Keratinocyte (primary cell): ENCODE data around the gene IL17C. TPM values are rescaled to one million over a fixed set of nuclear protein-coding genes. Genes with fewer than 3 reads are reported as not detected.
A peak's percentile ranks its signal among the peaks of the same experiment; 100 is the strongest.

ENCODE experiments used
- DNase-seq: peaks from one replicate; pipeline ENCODE4 v3.0.0-alpha.2; 2011; ENCODE audit warnings: low read depth, missing footprints, low spot score
- FAIRE-seq: peaks from 2 replicates; lab custom pipeline; 2011; peaks lifted over from hg19 to GRCh38; lab: Jason Lieb, UNC
- H2AFZ ChIP-seq: 2 replicates; pipeline ENCODE4 v1.6.0; 2012; ENCODE audit warnings: low read length, control low read depth, inconsistent platforms; ENCODE audit not compliant: control insufficient read depth
- H3K27ac ChIP-seq: 2 replicates; pipeline ENCODE4 v1.5.1; 2011; ENCODE audit warnings: low read length; ENCODE audit not compliant: control insufficient read depth, insufficient read depth
- H3K27me3 ChIP-seq: 3 replicates; pipeline ENCODE4 v1.6.0; 2011; ENCODE audit warnings: low read length; ENCODE audit not compliant: control insufficient read depth, insufficient read depth; ENCODE audit errors: extremely low read depth
- H3K36me3 ChIP-seq, 2 experiments: 2 replicates in 1 of 2; 3 replicates in 1 of 2; pipeline ENCODE4 v1.5.1; 2011; ENCODE audit warnings: low read length in 2 of 2, mild to moderate bottlenecking in 1 of 2; ENCODE audit not compliant: control insufficient read depth in 2 of 2, insufficient read depth in 2 of 2; ENCODE audit errors: extremely low read depth in 1 of 2
- H3K4me1 ChIP-seq: 3 replicates; pipeline ENCODE4 v1.5.1; 2011; ENCODE audit warnings: low read length; ENCODE audit not compliant: control insufficient read depth, insufficient read depth; ENCODE audit errors: extremely low read depth
- H3K4me2 ChIP-seq: 3 replicates; pipeline ENCODE4 v1.6.0; 2011; ENCODE audit warnings: low read depth, low read length; ENCODE audit not compliant: control insufficient read depth, insufficient read depth; ENCODE audit errors: extremely low read depth
- H3K4me3 ChIP-seq, 3 experiments: fragments of 200-600 bp in 1 of 3; sonication (generic) in 1 of 3; 2 replicates in 2 of 3; 3 replicates in 1 of 3; pipeline ENCODE4 v1.5.1; 2011 to 2016; ENCODE audit warnings: low read length in 3 of 3, mild to moderate bottlenecking in 3 of 3, control low read depth in 2 of 3, inconsistent platforms in 1 of 3, low read depth in 1 of 3, mixed read lengths in 1 of 3, mixed run types in 1 of 3, moderate library complexity in 1 of 3; ENCODE audit not compliant: control insufficient read depth in 2 of 3, insufficient read depth in 2 of 3; ENCODE audit errors: extremely low read depth in 1 of 3
- H3K79me2 ChIP-seq: 2 replicates; pipeline ENCODE4 v1.6.0; 2012; ENCODE audit warnings: low read length; ENCODE audit not compliant: control insufficient read depth, insufficient read depth
- H3K9ac ChIP-seq: 3 replicates; pipeline ENCODE4 v1.6.0; 2011; ENCODE audit warnings: low read length; ENCODE audit not compliant: control insufficient read depth, insufficient read depth; ENCODE audit errors: extremely low read depth
- H3K9me1 ChIP-seq: 3 replicates; pipeline ENCODE4 v1.6.0; 2011; ENCODE audit warnings: low read length; ENCODE audit not compliant: control insufficient read depth, insufficient read depth; ENCODE audit errors: extremely low read depth
- H3K9me3 ChIP-seq: 2 replicates; pipeline ENCODE4 v1.5.1; 2012; ENCODE audit warnings: low read depth, low read length; ENCODE audit not compliant: control insufficient read depth
- H4K20me1 ChIP-seq: 3 replicates; pipeline ENCODE4 v1.6.0; 2011; ENCODE audit warnings: low read length; ENCODE audit not compliant: control insufficient read depth, insufficient read depth; ENCODE audit errors: extremely low read depth
- CTCF ChIP-seq, 3 experiments: IDR thresholded peaks in 1 of 3; conservative IDR thresholded peaks in 1 of 3; optimal IDR thresholded peaks in 1 of 3; 2 replicates in 2 of 3; 3 replicates in 1 of 3; pipeline versions ENCODE3 to v1.5.1; 2011; ENCODE audit warnings: low read length in 3 of 3, mild to moderate bottlenecking in 3 of 3, moderate library complexity in 2 of 3, control low read depth in 1 of 3, inconsistent platforms in 1 of 3; ENCODE audit not compliant: insufficient read depth in 2 of 3; ENCODE audit errors: extremely low read depth in 1 of 3
- EZH2 ChIP-seq: IDR thresholded peaks from one replicate; pipeline ENCODE4 v1.6.1; 2012; ENCODE audit warnings: inconsistent platforms, mild to moderate bottlenecking, low read length, moderate library complexity
- dilution Hi-C: fragments of 300-500 bp; cut with MboI; formaldehyde crosslinking; loops from one replicate; pipeline ENCODE4 v1.7.0; 2020; ENCODE audit warnings: low sequenced_read_pairs; ENCODE audit not compliant: extremely low pct_ligation_motif_present
- polyA plus RNA-seq, 5 experiments: library from polyadenylated mRNA; depleted of rRNA in 3 of 5; stranded (reverse) in 3 of 5; stranded (forward) in 1 of 5; unstranded in 1 of 5; fragments of >200 nt; gene quantifications; 1 replicate in 1 of 5; 2 replicates in 3 of 5; 3 replicates in 1 of 5; pipeline versions ENCODE4 v1.2.1 to v1.2.3, GENCODE V29; 2011 to 2012; ENCODE audit warnings: missing spikeins in 2 of 5, low read depth in 1 of 5, low replicate concordance in 1 of 5

Gene IL17C
- polyA plus RNA-seq, 1 donor (not counting 4 experiments of a cell fraction or from before 2014, with no cell fraction given): not detected

- no peaks in the 10 kb centered on the region for H3K9me3 ChIP-seq
- FAIRE-seq (no peak), DNase-seq (no peak)
- peak overlapping the region; percentile 71 for H3K4me2 ChIP-seq
- H3K79me2 ChIP-seq: no peaks in the 10 kb centered on the region
- peaks cover 0 to 9% of the 10 kb centered on the region in 2 experiments for H3K36me3 ChIP-seq
- no peak overlapping the region for H2AFZ ChIP-seq
- H3K4me3 ChIP-seq: peak overlapping the region in 1 of 3 experiments; percentile 57
- peaks cover 18% of the 10 kb centered on the region for H3K4me1 ChIP-seq
- TF ChIP-seq CTCF (optimal IDR thresholded peaks at IDR 0.05 in 1 of 3, IDR thresholded peaks at IDR 0.05 in 1 of 3, conservative IDR thresholded peaks at IDR 0.05 in 1 of 3; ENCODE audit: extremely low read depth in 1 of 3, insufficient read depth in 2 of 3, low read length in 3 of 3): peak in 1 of 3 experiments; percentile 5
- TF ChIP-seq EZH2: no peak
- H3K27ac ChIP-seq: no peak overlapping the region
- no peaks in the 10 kb centered on the region for H3K9me1 ChIP-seq
- H4K20me1 ChIP-seq: peaks cover 6% of the 10 kb centered on the region
- H3K27me3 ChIP-seq: peaks cover 45% of the 10 kb centered on the region
- peak overlapping the region; percentile 47 for H3K9ac ChIP-seq
- dilution Hi-C loops: no loop called here
These were observed 3.2 kb upstream of the IL17C start for GRCh38 chr16:88634994-88635670.

- Histone ChIP-seq H3K27ac (no peak overlapping the region), H3K4me3 (no peak overlapping the region), H2AFZ (no peak overlapping the region), H3K9me3 (no peaks in the 10 kb centered on the region), H3K79me2 (no peaks in the 10 kb centered on the region), H3K9ac (no peak overlapping the region), H3K4me1 (peaks cover 18% of the 10 kb centered on the region), H3K4me2 (no peak overlapping the region), H4K20me1 (peaks cover 6% of the 10 kb centered on the region), H3K9me1 (no peaks in the 10 kb centered on the region), H3K36me3 (peaks cover 0 to 7% of the 10 kb centered on the region in 2 experiments), H3K27me3 (peaks cover 52% of the 10 kb centered on the region)
- DNase-seq (no peak), FAIRE-seq (no peak)
- TF ChIP-seq EZH2 (no peak), CTCF (optimal IDR thresholded peaks at IDR 0.05 in 1 of 3, IDR thresholded peaks at IDR 0.05 in 1 of 3, conservative IDR thresholded peaks at IDR 0.05 in 1 of 3; ENCODE audit: extremely low read depth in 1 of 3, insufficient read depth in 2 of 3, low read length in 3 of 3) (no peak)
- dilution Hi-C loops: no loop called here
These were observed 2.6 kb upstream of the IL17C start for GRCh38 chr16:88635671-88636319.
